MCF 10A (cell line): ENCODE data around the gene PPIB. TPM values are rescaled to one million over a fixed set of nuclear protein-coding genes. Genes with fewer than 3 reads are reported as not detected.

Experiments used
- BruUV-seq: library from RNA; stranded (reverse); fragments of 400-500 nt; replicated peaks from 2 replicates; lab custom pipeline; 2021; lab: Mats Ljungman, UMichigan
- CTCF ChIA-PET: fragments of 300-600 bp; sonication (Branson Sonifier 250); formaldehyde crosslinking; extraction: SDS; loops from one replicate; lab custom pipeline; 2021; ENCODE audit warnings: antibody characterized with exemption, inconsistent platforms; lab: Yijun Ruan, JAX
- POLR2A ChIA-PET: fragments of 300-600, 350-650 bp; sonication (Branson Sonifier 250); formaldehyde crosslinking; extraction: SDS; loops from one replicate; lab custom pipeline; 2020; ENCODE audit warnings: antibody characterized with exemption, inconsistent platforms; lab: Yijun Ruan, JAX
- DNase-seq: peaks from one replicate; pipeline ENCODE4 v3.0.0-alpha.2; 2018; ENCODE audit not compliant: unreplicated experiment
- H3K27ac Mint-ChIP-seq: one replicate; pipeline ENCODE4 v1.8.0; 2022; ENCODE audit warnings: mild to moderate bottlenecking, low read depth, mixed read lengths; ENCODE audit not compliant: unreplicated experiment
- H3K27me3 Mint-ChIP-seq: one replicate; pipeline ENCODE4 v1.8.0; 2022; ENCODE audit warnings: mixed read lengths; ENCODE audit not compliant: insufficient read depth, unreplicated experiment
- H3K36me3 Mint-ChIP-seq: one replicate; pipeline ENCODE4 v1.8.0; 2022; ENCODE audit warnings: mild to moderate bottlenecking, moderate library complexity, mixed read lengths; ENCODE audit not compliant: insufficient read depth, unreplicated experiment
- H3K4me1 Mint-ChIP-seq: one replicate; pipeline ENCODE4 v1.8.0; 2022; ENCODE audit warnings: mixed read lengths; ENCODE audit not compliant: insufficient read depth, unreplicated experiment
- H3K4me3 Mint-ChIP-seq: one replicate; pipeline ENCODE4 v1.8.0; 2022; ENCODE audit warnings: mild to moderate bottlenecking, moderate library complexity, mixed read lengths; ENCODE audit not compliant: unreplicated experiment
- H3K9me3 Mint-ChIP-seq: one replicate; pipeline ENCODE4 v1.8.0; 2022; ENCODE audit warnings: mixed read lengths; ENCODE audit not compliant: unreplicated experiment
- CTCF ChIP-seq: fragments of 200-600 bp; IDR thresholded peaks from one replicate; pipeline ENCODE4 v1.8.0; 2022; ENCODE audit warnings: antibody characterized with exemption, mild to moderate bottlenecking; ENCODE audit not compliant: unreplicated experiment
- intact Hi-C: fragments of 100-400 bp; cut with micrococcal nuclease; formaldehyde crosslinking; loops from 2 replicates; pipeline ENCODE4 v1.14.1; 2022
- total RNA-seq: library from RNA; stranded (reverse); gene quantifications from 2 replicates; pipeline ENCODE4 v1.2.3, GENCODE V29; 2022

PPIB gene
- total RNA-seq, 1 experiment from 2014 or later: 874 TPM

DNA sequence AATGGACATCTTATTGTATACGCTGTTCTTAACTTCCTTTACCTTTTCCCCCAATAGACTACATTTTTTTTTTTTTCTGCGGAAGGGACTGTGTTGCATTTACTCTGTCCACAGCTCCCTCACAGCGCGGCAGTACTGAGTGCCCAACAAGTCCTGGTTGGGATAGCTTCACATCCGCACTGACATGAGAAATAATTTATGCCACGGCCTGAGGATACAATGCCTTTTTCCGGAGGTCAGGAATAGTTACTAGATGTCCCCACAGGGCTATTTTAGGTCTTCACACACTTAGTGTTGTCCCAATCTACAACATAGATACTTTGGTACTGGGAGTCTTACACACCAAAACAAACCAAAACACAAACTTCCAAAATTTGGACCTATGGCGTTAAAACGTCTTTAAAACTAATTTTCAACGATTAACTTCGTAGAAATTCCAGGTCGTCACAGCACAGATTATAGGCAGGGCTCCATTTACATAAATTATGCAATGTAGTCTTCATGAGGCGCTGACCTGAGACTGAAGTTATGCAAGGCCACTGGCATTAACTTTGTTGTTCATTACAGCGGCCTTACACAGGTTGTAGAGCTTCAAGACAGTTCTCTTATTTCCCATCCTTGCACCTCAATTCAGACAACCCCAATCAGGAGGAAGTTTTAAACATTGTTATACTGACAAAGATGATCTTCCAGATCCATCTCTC, 989 bp upstream of the PPIB start:
- Mint-ChIP-seq H3K27me3 (no peaks in the 10 kb centered on the region), H3K36me3 (peaks cover 45% of the 10 kb centered on the region), H3K4me1 (peaks cover 22% of the 10 kb centered on the region), H3K9me3 (no peaks in the 10 kb centered on the region), H3K27ac (peak overlapping the region; percentile 10), H3K4me3 (peak overlapping the region; percentile 91)
- ChIA-PET CTCF (interaction anchor here (0.6 to 2.1 kb wide), 7 partner anchors 10 to 517 kb away, joined by 3 to 7 read pairs (median 4); no protein-coding TSS in a partner anchor), POLR2A (interaction anchor here (0.6 to 4.9 kb wide), 22 partner anchors 10 to 659 kb away, joined by 3 to 64 read pairs (median 5); partner anchors contain the start of genes CIAO2A, CSNK1G1, SNX1 and TRIP4)
- intact Hi-C loops: loop anchor here (1.0 kb wide), 1 partner anchor 192 kb away; the partner anchor contains the start of gene CSNK1G1
- BruUV-seq: TSS peak; percentile 82
- DNase-seq: peak; percentile 33
- TF ChIP-seq CTCF: no peak

- no TSS peak for BruUV-seq
- intact Hi-C loops: no loop called here
These were observed 349 bp downstream of the PPIB start for GRCh38 chr15:64162478-64162868.

DNA sequence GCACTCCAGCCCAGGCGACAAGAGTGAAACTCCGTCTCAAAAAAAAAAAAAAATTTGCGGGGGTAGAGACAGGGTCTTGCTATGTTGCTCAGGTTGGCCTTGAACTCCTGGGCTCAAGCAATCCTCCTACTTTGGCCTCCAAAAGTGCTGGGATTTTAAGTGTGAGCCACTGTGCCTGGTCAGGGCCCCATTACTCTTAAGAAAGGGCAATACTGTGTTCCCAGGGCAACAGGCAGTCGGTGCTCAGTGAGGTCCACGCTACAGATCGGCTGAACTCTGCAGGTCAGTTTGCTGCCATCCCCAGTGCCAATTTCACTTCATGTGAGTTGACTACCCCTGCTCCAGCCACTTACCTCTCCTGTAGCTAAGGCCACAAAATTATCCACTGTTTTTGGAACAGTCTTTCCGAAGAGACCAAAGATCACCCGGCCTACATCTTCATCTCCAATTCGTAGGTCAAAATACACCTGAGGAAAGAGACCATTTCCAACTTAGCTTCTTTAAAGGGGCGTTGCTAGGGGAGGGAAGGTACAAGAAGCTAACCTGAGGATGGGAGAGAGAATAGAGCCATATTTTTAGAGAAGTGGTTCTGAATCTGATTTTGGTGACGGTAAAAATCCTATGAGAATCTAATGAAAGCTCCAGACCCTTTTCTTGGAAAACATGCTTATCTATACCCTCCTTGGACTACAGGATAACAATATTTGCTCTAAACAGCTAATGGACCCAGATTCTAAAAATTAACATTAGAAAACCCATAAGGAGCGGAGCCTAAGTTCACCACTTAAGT, 939 bp downstream of the PPIB start:
- TSS peak; percentile 75 for BruUV-seq
- intact Hi-C loops: no loop called here
- Mint-ChIP-seq H3K4me1 (peaks cover 32% of the 10 kb centered on the region), H3K9me3 (no peaks in the 10 kb centered on the region), H3K36me3 (peaks cover 50% of the 10 kb centered on the region), H3K27ac (peak overlapping the region; percentile 86), H3K27me3 (no peaks in the 10 kb centered on the region), H3K4me3 (peak overlapping the region; percentile 91)
- CTCF ChIA-PET: interaction anchor here (0.6 to 1.6 kb wide), 4 partner anchors 8 to 25 kb away, joined by 3 to 8 read pairs (median 4); no protein-coding TSS in a partner anchor
- no peak for DNase-seq
- POLR2A ChIA-PET: interaction anchor here (0.5 to 4.9 kb wide), 20 partner anchors 8 to 315 kb away, joined by 3 to 64 read pairs (median 4); partner anchors contain the start of genes CIAO2A, SNX1 and TRIP4
- TF ChIP-seq CTCF: no peak

More at GRCh38 chr15:64162478-64162868, 349 bp downstream of the PPIB start:
- no peak for TF ChIP-seq CTCF
- POLR2A ChIA-PET: interaction anchor here (0.6 to 4.9 kb wide), 17 partner anchors 9 to 314 kb away, joined by 3 to 64 read pairs (median 4); partner anchors contain the start of genes CIAO2A, SNX1 and TRIP4
- Mint-ChIP-seq H3K4me3 (peak overlapping the region; percentile 91), H3K9me3 (no peaks in the 10 kb centered on the region), H3K4me1 (peaks cover 32% of the 10 kb centered on the region), H3K36me3 (peaks cover 51% of the 10 kb centered on the region), H3K27ac (peak overlapping the region; percentile 86), H3K27me3 (no peaks in the 10 kb centered on the region)
- CTCF ChIA-PET: interaction anchor here (0.6 to 1.6 kb wide), 4 partner anchors 8 to 553 kb away, joined by 3 to 8 read pairs (median 4); no protein-coding TSS in a partner anchor
- DNase-seq: no peak
